ENCODE data around the gene SPSB1. TPM values are rescaled to one million over a fixed set of nuclear protein-coding genes. Genes with fewer than 3 reads are reported as not detected.

Gene SPSB1
- polyA plus RNA-seq, 4 donors = 11.6 to 14.5 (median 12.6) TPM

DNA sequence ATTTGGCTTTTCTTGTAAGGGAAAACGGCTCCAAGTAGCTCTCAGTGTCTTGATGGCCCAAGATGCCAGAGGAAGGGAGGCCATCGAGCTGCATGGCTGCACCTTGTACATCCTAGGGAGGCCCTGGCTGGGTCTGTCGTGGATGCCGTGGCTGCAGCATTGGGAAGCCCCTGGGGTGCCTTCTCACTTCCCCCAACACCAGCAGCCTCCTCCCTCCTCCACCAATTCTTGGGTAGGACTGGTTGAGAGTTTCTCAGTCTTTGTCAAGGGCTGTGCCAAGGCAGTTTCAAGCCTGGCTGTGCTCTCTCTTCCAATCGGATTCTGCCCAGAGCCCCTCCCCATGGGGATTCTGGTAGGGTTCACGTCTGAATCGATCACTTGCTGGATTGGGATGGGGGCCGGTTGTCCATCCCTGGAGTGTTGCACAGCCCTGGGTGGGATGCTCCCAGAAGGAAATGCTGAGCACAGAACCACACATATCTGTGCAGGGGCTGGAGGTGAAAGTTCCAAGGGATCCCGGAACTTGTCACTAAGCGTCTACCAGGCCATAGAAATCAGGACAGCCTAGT is 14.0 kb upstream of the SPSB1 start:
- no peak for DNase-seq (ENCODE audit: low read depth in 4 of 4, low spot score in 3 of 4)

DNA sequence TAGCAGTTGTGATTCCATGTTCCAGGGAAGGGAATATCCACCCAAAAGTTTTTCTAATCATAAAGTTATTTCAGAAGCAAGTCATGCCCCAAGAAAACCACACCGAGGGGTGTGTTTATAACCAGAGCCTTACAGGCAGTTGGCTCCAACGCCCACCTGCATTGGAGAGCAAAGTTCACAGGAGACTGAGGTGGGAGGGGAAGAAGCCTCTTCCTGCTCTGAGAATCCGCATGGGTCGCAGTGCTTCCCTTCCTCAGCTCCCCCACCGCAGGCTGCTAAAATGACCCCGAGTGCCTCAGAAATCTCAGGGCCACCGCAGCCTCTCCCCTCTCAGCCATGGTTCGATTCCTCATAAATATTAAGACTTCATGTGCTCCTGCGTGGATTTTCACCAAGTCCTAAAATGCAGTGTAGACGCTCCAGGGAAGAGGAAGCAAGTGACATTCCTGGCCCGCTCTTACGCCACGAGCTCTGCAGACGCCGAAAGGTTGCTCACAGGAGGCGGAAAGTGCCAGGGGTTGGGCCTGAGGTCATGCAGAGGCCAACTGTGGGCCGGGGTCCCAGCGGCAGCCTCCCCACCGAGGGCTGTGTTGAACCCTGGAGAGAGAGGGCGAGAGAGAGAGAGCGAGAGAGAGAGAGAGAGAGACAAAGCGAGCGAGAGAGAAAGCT is 13.4 kb upstream of the SPSB1 start:
- no peak for DNase-seq (ENCODE audit: low read depth in 4 of 4, low spot score in 3 of 4)

DNA sequence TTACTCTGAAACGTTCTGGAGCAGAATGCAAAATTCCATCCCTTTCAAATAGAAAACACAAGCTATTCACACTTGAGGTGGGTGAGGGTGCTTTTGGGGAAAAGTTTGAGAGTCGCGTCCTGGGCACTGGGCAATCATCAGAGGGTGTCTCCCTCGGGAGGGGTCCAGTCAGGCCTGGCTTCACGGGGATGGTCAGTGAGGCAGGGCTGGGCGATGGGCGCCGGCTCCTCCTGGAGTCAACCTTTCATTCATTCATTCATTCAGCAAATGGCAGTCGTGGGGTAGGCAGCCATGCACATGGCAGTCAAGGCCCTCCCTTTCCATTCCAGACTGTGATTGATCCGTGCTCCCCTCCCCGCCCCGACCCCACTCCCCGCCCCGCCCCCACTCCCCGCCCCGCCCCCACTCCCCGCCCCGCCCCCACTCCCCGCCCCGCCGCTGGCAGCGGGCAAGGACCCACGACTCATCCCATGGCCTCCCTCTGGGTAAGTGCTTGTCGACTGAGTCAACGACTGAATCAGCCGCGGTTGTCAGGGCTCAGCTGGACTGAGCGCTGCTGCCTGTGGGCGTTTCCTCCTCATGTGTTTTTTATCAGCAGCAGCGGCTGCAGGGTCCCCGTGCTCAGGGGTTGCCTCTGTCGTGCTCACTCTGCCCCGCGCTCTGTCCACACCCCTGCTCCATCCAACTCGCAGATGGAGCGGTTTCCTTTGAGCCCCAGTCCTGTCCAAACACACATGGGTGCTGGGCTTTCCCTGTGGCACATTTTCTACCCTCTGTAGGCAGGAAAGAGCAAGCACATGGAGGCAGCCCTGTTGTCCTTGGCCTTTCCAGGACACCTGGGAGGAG is 12.5 kb upstream of the SPSB1 start:
- DNase-seq (ENCODE audit: low read depth in 4 of 4, low spot score in 3 of 4) = no peak

DNA sequence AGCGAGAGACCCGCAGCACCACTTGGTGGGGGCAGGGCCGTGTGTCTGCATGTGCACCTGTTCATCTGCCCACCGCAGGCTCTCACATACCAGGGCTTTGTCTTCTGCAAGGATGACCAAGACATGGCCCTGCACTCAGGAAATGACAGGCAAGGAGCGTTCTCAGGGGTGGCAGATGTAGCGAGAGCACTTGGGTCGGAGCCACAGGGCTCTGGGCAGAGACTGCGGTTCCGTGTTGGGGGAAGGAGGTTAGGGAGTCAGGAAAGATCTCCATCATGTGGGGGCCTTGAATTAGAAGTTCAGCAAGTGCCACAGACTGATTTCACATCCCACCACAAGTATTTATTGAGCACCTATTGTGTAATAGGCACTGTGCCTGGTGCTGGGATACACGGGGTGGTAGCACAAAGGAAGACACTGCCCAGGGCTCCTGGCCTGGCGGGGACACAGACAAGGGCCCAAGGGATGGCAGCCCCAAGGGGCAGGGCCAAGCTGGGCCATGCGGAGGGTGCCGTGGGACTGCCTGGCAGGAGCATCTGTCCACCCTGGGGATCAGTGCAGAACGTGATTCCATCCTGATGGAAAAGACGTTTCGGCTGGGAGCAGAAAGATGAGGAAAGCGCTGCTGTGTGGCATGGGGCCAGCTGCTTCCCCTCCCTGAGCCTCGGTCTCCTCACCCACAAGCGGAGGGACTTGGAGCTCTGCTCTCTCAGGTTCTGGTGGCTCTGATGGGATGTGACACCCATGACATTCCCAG is 11.4 kb upstream of the SPSB1 start:
- DNase-seq (ENCODE audit: low read depth in 4 of 4, low spot score in 3 of 4) = no peak

DNA sequence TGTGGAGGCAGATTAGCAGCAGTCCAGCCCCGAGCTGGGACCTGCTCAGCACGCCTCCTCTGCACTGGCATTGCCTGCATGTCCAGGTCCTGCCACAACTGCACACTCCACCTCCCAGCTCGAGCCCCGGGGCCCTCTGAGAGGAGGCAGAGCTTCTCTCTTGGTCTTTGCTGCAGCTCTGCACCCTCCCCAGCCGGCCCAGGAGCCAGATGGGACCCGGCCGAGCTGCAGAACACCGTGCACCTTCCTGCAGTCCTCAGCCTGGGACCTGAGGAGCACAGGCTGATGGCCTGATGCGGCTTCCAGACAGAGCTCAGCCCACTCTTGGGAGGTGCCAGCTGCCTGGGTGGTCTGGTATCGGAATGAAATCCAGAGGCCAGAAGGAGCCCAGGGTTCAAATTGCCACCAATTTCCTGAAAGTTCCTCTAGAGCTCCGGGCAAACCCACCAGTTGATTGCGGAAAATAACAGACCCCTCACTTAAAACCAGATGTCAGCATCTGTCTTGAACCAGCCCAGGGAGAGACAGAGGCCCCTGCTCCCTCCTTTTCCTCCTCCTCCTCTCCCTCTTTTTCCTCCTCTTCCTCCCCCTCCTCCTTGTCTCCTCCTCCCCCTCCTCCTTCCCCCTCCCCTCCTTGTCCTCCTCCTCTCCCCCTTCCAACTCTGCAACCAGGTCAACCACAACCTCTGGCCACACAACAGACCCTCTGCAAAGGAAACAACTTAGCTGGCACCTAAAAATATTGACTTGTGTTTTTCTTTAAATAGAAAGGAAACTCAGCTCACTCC is 10.6 kb upstream of the SPSB1 start:
- no peak for DNase-seq (ENCODE audit: low read depth in 4 of 4, low spot score in 3 of 4)

DNA sequence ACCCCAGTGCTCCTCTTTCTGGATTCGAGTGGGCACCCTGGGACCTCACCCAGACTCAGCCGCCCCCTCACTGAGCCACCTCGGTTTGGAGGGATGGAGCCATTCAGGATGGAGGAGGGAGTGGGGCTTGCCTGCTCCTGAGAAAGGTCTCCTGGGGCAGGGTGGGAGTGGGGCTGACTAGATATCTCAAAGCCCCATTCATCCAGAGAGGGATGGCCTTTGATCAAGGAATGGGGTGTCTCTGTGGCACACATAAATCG is 10.1 kb upstream of the SPSB1 start:
- DNase-seq (ENCODE audit: low read depth in 4 of 4, low spot score in 3 of 4) = no peak

DNA sequence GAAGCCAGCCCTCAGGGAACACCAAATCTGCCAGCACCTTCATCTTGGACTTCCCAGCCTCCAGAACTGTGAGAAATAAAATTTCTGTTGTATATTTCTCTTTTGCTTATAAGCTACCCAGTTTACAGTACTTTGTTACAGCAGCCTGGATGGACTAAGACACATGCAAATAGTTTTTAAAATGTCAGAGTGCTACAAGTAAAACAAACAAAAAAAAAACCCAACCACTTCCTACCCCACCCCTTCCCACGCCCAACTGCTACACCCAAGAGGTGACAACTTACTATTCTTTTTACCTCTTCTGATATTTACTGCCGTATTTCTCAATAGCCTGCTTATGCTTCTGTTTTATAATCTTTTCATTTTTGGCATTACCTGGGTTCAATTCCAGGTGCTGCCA is 8.6 kb upstream of the SPSB1 start:
- DNase-seq (ENCODE audit: low read depth in 4 of 4, low spot score in 3 of 4) = no peak

DNA sequence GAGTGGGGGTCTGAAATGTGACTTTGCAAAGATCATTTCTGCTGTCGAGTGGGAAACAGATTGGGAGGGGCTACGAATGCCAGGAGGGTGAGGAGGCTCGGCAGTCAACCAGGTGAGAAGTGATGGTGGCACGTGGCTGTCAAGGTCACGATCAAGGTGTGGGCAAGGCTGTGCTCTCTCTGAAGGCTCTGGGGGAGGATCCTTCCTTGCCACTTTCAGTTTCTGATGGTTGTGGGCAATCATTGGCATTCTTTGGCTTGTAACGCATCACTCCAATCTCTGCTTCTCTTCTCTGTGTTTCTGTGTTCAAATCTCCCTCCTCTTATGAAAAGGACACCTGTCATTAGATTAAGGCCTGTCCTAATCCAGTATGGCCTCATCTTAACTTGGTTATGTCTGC is 6.1 kb upstream of the SPSB1 start:
- DNase-seq (ENCODE audit: low read depth in 4 of 4, low spot score in 3 of 4) = no peak

DNA sequence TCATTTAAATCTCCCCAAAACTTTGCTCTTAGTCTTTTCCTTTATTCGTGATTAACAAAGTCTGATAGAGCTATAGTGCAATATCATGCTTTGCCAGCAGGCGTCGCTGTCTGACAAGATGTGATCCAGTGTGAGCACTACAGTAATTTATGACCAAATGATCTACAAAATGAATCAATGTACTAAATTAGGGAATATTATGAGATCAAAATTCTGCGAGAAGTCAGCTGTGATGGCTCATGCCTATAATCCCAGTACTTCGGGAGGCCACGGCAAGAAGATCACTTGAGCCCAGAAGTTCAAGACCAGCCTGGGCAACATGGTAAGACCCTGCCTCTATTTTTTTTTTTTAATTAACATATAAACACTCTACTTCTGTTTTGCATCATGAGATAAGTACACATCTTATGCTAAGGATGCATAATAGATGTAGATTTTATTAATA is 3.6 kb upstream of the SPSB1 start:
- DNase-seq (ENCODE audit: low read depth in 4 of 4, low spot score in 3 of 4) = no peak

DNA sequence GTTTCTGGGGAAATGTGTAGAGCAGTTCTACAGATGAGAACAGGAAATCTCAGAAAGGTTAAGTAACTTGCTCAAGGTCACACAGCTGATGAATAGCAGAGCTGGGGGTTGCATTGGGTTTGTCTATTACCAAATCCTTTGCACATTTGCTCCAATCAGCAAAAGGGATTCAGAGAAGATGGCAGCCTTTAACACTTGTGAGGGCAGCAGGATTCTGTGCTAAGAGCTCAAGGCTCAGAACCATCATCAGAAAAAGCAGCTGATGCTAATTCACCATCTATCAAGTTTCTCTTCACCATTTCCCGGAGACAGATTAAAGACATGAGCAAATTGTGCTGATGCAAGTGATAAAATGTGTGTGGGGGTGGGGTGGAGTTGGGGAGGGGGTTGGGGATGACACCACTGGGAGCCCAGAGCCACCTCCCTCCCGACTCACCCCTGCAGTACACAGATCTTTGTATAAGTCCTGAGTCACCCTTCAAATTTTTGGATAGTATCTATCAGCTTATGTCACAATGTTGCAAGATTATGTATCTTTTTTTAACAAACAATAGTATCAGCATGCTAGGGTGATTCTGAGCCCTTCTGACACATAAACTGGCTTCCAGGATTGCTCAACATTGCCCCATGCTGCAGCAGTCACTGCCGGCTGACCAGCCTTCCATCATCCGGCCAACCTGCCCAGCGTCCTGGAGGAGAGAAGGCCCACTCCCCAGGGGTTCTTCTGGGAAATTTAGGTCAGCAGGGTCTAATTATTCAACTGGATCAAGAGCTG is 2.8 kb upstream of the SPSB1 start:
- no peak for DNase-seq (ENCODE audit: low read depth in 4 of 4, low spot score in 3 of 4)

DNA sequence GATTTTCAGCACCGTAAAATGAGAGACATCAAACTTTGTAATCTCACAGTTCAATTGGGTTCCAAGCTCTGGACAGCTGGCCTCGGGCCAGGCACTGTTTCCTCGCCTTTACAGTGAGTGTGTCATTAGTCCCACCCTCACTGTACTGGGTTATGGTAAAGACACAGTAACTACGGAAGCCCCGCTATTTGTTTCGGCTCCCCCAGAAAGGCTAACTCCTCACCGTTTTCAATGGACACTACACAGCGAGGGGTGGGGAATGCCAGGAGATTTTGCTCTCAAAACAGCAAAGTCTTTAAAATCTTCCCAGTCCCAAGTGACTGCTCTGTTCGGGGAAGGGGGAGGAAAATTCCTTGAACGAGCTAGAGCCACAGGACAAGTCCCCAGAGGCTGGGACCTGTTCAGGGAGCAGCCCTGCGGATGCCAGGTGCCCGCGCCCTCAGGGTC is 757 bp upstream of the SPSB1 start:
- no peak for DNase-seq (ENCODE audit: low read depth in 4 of 4, low spot score in 3 of 4)

DNA sequence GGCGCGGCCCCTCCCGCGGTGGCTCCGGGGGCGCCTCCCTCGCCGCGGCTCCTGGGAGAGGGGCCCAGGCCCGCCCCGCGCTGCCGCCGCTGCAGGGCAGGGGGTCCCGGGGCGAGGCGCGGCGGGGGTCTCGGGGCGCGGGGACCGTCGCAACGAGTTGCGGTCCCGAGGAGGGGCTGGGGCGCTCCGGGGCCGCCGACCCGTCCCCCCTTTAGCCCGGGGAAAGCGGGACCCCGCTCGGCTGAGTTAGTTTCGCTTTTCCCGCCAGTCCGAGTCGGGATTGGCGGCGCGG is 493 bp downstream of the SPSB1 start:
- no peak for DNase-seq (ENCODE audit: low read depth in 4 of 4, low spot score in 3 of 4)

DNA sequence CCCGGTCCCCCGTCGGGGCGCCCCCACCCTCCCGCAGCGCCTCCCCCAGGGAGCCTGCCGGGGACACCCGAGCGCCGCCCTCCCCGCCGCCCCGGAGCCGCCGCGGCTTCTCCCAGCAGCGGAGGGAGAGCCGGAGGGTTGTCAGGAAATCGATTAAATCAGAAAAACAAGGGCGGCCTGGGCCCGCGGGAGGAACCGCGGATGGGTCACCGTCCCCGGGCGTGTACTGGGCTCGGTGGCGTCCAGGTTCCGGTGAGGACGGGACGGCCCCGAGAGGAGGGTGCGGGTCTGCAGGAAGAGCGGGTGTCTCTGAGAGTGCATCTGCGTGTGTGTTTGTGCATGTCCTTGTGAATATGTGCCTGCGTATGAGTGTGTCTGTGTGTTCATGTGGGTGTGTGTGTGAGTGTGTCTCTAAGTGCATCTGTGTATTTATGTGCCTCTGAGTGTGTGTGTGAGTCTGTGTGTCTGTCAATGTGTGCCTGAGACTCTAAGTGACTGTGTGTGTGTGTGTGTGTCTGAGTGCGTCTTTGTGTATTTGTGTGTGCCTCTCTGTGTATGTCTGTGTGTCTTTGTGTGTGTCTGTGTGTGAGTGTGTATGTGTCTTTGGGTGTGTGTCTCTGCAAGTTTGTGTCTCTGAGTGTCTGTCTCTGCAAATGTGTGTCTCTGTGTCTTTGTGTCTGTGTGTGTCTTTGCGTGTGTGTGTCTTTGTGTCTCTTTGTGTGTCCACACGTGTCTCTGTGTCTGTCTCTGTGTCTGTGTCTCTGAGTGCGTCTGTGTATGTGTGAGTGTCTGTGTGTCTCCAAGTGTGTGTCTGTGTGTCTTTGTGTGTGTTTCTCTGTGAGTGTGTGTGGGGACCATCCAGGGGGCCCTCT is 1.1 kb downstream of the SPSB1 start:
- no peak for DNase-seq (ENCODE audit: low read depth in 4 of 4, low spot score in 3 of 4)

DNA sequence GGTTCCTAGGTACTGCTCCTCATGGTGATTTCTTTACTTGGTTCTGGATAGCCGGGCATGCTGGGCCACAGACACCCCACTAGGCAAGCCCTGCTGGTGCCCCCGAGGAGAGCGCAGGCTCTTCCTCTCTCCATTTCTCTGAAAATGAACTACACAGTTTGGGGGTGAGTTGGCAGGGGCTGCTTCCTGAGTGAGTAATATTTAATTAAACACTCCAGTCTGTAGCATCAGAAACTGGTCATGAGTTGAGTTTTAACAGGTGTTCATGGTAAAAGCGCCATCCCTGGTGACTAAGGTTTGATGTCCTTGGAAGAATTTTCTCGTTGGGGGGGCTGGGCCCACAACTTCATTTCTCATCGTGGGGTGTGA is 1.7 kb downstream of the SPSB1 start:
- DNase-seq (ENCODE audit: low read depth in 4 of 4, low spot score in 3 of 4) = no peak

DNA sequence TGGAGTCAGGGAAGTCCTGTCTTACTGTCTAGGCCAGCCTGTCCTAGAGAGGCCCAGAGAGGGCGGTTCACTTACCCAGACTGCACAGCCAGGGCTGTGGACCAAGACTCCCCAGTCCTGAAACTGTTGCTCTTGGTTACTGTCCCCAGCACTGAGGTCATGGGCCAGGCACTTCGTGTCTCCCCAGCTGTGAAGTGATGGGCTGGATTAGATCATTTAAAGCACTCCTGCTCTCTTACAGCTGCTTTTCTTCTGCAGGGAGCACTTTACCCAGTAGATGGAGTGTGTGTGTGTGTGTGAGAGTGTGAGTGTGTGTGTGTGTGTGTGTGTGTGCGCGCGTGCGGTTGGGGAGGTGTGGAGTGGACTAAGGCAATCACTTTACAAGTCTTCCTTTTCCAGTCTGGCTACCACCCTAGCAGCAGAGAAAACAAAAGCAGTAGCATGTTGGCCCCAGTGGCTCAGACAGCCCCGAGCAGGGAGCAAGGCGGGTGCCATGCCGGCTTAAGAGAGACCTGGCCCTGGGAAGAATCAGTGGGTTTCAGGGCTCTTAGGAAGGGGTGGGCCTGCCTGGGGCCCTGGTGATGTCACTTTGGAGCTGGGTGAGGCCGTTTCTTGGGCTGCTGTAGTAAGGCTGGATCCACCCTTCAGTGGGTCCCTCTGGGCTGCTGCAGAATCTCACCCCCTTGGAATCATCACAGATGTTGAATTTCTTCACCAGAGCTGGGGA is 2.4 kb downstream of the SPSB1 start:
- DNase-seq (ENCODE audit: low read depth in 4 of 4, low spot score in 3 of 4) = no peak

DNA sequence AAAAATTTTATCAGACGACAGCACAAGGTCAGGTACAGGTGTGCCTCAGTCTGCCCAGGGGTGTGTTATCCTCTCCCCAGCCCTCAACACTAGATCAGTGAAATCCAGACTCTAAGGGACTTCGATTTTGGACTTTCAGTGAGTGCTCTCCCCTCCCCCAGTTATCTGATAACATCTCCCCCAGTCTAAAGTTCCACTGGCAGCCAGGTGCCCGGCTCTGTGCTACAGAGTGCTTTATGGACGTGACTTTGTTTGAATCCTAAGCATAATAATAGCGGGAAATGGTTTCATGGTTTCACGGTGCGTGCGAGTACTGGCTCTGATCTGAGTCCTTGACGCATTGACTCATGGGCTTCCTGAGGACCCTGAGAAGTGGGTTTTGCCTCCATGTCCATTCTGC is 3.2 kb downstream of the SPSB1 start:
- DNase-seq (ENCODE audit: low read depth in 4 of 4, low spot score in 3 of 4) = no peak

DNA sequence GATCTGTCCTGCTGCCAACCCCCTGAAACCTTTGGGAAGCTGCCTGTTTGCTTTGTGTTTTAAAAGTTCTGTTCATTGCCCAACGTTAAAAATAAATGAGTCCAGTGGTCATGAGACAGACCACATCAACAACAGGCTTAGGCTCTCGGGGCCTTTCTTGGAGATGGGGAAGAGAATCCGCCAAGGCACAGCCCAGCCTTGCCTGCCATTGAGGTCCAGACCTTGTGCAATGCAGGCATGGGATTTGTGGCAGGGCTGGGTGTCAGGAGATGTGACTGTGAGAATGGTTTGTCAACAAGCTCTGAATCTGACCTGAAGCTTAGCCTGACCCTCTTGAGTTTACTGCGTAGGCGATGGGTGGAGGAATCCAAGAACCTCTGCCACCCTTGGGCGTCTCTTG is 4.2 kb downstream of the SPSB1 start:
- no peak for DNase-seq (ENCODE audit: low read depth in 4 of 4, low spot score in 3 of 4)

DNA sequence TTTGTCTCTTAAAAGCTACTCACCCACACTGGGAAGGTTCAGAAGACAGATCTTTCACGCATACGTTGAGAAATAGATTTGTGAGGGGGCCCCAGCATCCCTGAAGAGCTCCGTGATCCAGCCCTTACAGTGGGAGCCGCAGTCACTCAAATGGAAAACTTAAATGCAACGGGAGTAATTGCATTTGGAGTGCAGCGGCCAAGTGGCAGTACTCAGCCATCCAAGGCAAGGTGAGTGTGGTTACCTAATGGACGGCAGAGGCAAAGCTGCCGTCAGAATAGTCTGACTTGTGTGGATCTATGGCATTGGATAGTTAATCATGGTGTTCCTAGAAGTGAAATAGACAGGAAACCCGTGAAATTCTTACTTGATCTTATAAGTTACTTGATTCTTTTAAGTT is 5.1 kb downstream of the SPSB1 start:
- no peak for DNase-seq (ENCODE audit: low read depth in 4 of 4, low spot score in 3 of 4)

DNA sequence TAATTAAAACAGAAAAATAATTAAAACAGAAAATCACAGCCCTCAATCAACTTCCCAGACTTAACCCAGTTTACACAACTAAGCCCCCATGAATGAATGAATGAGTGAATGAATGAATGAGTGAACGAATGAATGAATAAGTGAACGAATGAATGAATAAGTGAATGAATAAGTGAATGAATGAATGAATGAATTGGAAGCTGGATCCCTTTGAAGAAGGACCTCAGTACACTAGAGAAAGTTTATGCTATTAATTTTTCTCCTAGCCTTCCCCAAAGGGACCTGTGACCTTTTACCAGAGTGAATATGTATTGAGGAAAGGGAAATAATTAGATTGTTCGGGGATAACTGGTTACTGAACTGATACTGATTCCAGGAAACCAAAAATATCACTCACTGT is 5.6 kb downstream of the SPSB1 start:
- DNase-seq (ENCODE audit: low read depth in 4 of 4, low spot score in 3 of 4) = no peak
